ENCODE results near the gene RRP15.

- TF ChIP-seq POLR2AphosphoS5 (IDR thresholded peaks at IDR 0.05; ENCODE audit: low read depth) = no peak
- TF ChIP-seq REST (IDR thresholded peaks at IDR 0.05; ENCODE audit: unreplicated experiment) = no peak
- no peak for TF ChIP-seq CTCF (conservative IDR thresholded peaks at IDR 0.05; ENCODE audit: low read depth in 2 of 2)
- no peak for TF ChIP-seq EZH2phosphoT487 (IDR thresholded peaks at IDR 0.05; ENCODE audit: unreplicated experiment)
- no peak for TF ChIP-seq ZNF462 (CRISPR knock-in tag; IDR thresholded peaks at IDR 0.05)
- TF ChIP-seq EZH2 (IDR thresholded peaks at IDR 0.05; ENCODE audit: low read depth, unreplicated experiment) = no peak
- TF ChIP-seq NANOG (IDR thresholded peaks at IDR 0.05; ENCODE audit: borderline replicate concordance) = no peak
These were observed 72.8 kb downstream of the RRP15 start for GRCh38 chr1:218357893-218358232.
